NCI-H345 treated with DMSO at 0.1 percent for 48 hours (cell line): ENCODE measurements around the gene TSC22D1.
"Not testable (repeated sequence)": the region's sequence is repeated elsewhere in the genome, so short reads cannot be mapped to it uniquely, and the experiment has no call there.

Experiments used
- DNase-seq: peaks from one replicate; lab custom pipeline; 2025; ENCODE audit not compliant: unreplicated experiment; lab: John Stamatoyannopoulos, UW

TSC22D1 gene

DNA sequence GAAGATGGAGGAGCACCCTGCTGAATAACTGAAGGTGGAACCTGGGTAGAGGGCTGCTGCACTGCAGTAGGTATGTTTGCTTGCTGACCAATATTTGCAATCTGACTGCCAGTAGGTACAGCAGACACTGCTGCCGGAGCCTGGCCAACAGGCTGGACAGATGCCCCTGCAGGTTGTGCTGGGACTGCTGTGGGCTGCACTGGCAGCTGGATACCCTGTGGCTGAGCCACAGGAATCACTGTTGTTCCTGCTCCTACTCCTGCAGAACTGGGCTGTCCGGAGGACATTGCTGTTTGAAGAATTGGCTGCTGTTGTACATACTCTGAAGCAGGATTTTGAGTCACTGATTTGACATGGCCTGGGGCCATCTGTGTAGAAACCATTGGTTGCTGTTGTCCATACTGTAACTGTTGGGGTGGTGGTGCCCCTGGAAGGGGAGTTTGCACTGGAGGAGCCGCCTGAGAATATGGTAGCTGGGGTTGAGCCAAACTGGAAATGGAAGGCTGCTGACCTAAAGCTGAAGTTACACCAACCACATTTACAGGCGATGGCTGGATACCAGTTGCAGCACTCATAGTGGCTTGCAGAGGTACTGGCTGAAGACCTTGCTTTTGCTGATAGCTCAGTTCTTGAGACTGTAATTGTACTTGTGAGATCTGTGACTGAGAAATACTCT is 2.2 kb downstream of the TSC22D1 start:
- DNase-seq = no peak

DNA sequence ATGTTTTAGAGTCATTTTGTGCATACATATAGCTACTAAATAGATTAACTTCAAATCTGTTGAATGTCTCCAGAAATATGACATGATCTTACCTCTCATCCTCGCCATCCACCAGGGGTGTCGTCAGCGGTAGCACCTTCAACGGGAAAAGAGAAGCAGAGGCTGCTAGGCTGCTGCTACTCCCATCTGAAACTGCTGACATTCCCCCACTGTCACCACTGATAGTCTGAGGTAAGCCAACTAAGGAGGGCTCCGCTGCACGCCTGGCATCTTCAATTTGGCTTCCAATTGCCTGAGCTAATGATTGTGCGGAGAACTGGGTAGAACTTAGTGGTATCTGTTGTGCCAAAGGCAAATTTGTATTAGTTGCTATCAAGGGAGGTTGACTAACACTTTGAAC is 3.1 kb downstream of the TSC22D1 start:
- DNase-seq = no peak

DNA sequence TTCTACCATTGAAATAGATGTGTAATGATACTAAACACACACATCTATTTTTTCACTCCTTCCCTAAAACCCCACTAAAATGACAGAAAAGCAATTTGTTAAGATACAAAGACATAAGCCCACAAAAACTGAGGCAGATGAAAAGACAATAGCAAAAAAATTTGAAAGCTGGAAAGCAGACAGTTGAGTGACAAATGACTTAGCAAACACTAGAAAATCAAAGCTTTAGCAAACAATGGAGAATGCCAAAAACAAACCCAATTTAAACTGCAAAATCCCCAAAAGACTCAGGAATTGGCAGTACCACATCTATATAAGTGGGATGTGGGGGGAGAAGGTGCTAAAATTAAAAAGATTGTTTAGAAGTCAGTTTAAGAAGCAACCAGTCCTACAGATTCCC is 9.5 kb downstream of the TSC22D1 start:
- DNase-seq = no peak

DNA sequence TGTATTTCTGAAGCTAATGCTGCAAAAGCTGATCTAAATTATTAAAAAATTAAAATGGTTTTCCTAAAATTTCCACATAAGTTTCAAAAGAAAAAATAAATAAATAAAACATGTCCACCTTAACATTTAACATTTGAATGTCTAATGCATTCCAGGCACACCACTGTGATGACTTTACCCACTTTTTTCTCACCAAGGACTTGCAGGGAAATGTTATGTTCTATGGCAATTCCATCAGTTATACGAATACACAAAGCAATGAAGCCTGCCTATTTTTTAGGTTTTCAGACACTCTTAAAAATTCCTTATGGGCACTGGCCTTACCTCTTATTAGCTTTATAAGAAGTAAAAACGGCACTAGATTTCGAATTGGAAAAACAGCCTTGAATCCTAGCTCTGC is 10.2 kb downstream of the TSC22D1 start:
- no peak for DNase-seq

DNA sequence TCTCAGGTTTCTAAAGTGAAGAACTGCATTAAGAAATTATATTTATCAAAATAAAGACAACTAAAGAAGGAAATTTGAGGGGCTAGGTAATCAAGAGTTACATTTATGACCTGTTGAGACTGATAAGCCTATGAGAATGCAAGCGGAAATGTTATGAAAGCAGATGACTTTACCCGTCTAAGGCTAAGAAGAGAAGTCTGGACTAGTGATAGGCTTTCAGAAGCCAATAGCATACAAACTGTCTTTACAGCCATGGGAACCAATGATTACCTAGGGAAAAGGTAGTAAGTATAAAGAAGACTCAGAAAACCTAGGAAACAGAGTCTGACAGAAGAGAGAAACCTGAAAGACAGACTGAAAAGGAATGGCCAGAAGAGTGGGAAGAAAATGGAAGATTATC is 11.2 kb downstream of the TSC22D1 start:
- DNase-seq = no peak

DNA sequence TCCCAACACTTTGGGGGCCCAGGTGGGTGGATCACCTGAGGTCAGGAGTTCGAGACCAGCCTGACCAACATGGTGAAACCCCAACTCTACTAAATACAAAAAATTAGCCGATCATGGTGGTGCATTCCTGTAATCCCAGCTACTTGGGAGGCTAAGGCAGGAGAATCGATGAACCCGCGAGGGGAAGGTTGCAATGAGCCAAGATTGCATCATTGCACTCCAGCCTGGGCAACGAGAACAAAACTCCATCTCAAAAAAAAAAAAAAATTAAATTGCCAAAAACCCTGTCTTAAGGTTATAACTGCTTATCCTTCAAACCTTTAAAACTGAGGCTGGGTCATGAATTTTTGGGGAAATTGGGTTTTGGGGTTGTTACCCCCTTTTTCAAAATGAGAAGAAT is 13.3 kb downstream of the TSC22D1 start:
- not testable (repeated sequence) for DNase-seq

DNA sequence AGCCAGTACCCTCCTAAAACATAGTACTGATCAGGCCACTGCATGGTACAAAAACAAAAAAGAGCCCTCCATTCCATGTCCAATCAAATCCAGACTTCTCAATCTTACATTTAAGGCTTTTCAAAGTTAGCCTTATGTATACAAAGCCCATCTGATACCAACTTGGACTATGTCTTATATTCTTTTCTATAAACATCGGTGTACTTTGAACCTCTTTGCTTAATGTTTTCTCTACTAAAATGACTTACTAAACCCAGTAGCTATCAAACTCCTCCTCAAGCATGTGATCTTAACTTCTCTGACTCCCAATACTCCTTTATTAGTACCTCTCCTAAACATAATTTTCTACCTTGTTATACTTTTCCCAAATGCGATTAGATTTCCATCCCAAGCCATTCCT is 14.8 kb downstream of the TSC22D1 start:
- no peak for DNase-seq

DNA sequence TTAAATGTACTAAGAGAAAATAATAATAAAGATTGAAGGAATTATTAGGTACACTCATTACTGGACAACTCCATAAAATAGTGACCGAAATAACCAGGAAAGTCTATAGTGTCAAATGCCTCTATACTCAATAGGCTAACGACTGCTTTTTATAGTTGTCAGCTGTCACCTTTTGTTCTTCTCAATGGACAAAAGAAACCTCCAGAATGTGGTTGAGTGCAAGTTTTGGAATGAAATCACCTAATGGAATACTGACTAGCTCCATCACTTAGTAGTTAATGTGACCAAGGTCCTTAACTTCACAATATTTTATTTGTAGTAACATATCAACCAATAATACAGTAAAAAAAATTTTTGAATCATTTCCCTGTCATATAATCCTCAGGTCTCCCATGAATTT is 18.1 kb downstream of the TSC22D1 start:
- no peak for DNase-seq

DNA sequence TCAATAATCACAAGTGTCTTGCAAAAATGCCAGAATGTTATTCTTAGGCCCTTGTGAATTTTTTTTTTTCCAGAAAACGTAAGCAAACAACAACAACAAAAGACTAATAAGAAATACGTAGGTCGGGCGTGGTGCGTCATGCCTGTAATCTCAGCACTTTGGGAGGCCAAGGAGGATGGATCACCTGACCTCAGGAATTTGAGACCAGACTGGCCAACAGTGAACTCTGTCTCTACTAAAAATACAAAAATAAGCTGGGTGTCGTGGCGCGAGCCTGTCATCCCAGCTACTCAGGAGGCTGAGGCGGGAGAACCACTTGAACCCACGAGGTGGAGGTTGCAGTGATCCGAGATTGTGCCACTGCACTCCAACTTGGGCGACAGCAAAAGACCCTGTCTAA is 20.9 kb downstream of the TSC22D1 start:
- DNase-seq = no peak

DNA sequence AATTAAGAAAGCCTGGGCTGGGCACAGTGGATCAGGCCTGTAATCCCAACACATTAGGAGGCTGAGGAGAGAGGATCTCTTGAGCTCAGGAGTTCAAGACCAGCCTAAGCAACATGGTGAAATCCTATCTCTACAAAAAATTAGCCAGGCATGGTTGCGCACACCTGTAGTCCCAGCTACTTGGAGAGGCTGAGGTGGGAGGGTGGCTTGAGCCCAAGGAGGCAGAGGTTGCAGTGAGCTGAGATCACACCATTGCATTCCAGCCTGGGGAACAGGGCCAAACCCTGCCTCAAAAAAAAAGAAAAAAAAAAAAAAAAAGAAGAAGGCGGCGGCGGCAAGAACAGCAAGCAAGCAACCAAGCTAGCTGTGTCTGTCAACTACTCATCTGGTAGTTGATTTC is 26.7 kb downstream of the TSC22D1 start:
- no peak for DNase-seq

DNA sequence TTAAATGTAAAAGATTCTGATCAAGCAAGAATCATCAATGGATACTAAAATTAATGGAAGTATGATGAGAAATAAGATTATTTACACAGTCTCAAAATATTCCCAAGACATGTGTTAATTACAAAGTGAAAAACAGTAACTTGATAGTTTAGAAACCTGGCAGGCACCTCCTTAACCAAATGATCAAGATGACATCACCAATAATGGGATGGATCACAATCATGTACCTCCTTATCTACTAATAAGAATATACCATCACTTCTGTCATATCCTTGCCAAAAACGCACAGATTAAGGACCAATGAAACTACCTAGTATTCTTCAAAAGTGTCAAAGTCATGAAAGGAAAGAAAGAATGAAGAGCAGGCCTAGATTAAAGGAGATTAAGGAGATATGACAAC is 30.0 kb downstream of the TSC22D1 start:
- no peak for DNase-seq

DNA sequence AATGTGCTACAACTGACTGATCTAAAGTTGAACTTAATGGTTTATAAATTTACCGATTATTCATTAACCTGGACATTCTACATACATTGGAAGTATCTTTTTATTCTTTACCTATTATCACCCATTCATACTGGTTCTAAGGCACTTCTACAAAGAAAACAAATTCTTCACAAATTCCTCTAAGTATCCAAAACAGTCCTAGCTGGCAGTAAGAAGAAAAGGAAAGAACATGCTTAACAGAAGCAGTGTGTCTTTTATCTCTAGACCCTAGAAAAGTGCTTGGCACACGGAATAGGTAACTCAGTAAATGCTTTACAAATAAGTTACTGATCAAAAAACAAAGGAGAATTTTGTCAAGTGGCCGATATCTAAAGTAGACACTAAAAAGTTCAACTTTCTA is 32.8 kb downstream of the TSC22D1 start:
- no peak for DNase-seq

DNA sequence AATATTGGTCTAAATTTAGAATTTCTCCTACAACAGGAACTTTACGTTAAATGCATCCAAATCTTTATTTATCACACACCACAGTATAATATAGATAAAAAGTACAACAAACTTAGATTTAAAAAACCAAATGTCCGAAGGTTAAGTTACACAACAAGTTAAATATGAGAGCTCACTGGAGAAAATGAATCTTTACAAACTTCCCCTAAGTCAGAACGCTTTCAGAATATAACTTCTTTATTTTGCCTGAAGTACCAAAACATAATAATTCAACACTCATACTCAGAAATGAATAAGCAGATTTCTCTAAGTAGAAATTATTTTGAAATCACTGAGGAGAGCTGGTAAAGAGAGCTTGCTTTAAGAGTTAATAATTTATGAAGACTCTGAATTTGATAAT is 33.8 kb downstream of the TSC22D1 start:
- DNase-seq = no peak

DNA sequence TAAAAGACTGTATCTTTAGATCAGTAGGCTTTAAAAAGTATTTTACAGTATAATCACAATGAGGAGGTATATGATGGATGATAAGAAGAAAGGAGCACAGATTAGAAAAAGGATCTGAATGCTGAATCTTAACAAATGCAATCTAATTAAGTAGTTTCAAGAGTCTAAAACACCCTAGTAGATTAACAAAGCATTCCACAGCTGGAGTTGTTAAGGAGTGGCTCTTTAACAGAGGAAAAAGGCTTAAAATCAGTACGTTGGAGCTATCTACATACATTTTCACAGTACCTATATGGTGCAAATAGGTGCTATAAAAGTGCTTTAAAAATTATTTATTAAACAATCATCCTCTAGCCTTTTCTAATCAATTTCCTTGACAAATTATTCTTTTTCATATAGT is 34.5 kb downstream of the TSC22D1 start:
- no peak for DNase-seq

DNA sequence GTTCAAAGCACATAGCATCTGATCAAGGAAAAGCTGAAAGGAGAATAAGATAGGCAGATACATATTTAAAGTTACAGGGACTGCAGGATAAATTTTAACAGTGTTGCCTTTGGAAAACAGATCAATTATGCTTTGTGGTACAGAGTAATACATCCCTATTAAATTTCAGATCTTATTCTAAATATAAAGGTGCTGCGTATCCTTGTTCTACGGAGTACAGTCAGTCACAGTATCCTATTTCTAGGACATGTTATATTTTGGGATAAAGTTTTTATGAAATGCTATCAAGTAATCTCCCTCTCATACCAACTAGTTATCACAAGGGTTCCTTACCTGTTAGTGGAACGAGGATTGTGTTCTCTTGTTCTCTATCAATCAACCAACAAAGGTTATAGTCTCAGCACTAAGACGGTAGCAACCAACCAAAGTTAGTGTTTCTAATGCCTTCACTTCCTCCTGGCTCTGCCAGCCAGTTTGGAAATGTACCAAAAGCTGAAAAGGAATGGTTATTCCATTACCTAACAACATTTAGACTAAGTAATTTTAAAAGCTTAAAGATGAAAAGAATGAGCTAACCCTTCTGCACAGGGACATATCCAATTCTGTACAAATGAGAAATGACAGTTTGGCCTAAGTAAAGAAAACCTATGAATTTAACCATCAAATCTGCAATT is 35.2 kb downstream of the TSC22D1 start:
- no peak for DNase-seq

DNA sequence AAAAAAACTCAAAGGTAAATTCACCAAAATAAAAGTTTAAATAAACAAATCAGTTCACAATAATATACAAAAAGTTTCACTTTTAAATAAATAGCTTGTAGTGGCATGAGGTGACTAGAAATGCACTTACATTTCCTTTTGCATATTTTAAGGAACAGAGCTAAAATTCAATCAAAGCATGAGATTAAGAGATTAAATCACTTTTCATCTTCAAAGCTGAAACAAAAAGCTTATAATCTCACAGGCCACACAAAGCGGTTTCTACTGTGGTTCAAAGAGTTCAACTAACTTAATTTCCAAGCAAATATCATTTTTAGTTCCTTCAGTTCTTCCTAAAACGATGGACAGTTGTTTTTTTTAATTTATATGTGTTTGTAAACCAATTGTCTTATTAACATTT is 38.9 kb downstream of the TSC22D1 start:
- no peak for DNase-seq

DNA sequence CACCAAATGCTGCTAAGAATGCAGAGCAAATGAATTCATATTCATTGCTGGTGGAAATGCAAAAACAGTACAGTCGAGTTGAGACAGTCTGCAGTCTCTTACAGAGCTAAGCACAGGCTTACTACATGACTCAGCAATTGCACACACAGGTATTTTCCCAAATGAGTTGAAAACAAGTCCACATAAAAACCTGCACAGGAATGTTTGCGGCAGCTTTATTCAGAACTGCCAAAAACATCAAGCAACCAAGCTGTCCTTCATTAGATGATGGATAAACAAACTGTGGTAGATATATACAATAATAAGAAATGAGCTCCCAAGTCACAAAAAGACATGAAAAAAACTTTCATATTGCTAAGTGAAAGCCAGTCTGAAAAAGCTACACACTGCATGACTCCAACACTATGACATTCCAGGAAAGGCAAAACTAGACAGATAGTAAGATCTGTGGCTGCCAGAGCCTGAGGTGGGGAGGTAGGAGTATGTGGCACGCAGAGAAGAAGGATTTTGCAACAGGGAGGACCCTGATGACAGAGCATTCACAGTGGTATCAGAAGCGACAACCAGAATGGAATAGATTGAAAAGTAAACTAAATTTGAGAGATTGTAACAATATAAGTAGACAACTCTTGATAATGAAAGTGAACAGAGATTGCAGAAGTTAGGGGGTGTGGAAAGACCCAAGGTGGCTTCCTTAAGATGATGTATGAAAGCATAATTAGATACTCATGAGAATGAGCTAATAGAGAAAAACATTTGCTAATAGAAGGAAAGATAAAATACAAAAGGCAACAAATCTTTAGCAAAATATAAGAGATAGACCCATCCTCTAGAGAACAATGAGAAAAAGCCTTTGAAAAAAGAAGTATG is 52.7 kb downstream of the TSC22D1 start:
- DNase-seq = no peak

DNA sequence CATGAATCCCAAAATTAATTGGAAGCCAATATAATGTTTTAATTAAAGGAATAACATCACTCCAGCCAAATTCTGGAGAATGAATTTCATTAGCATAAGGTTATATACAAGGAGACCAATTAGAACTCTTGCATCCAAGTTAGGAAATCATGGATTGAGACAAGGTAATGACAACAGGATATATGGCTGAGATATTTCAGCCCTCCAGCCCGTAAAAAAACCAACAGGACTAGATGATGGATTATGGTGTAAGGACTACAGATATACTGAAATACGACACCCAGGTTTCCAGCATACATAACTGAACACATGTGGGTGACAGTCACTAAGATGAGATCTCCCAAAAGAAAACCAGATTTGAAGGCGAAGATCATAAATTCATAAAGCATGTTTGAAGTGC is 56.5 kb downstream of the TSC22D1 start:
- DNase-seq = no peak

DNA sequence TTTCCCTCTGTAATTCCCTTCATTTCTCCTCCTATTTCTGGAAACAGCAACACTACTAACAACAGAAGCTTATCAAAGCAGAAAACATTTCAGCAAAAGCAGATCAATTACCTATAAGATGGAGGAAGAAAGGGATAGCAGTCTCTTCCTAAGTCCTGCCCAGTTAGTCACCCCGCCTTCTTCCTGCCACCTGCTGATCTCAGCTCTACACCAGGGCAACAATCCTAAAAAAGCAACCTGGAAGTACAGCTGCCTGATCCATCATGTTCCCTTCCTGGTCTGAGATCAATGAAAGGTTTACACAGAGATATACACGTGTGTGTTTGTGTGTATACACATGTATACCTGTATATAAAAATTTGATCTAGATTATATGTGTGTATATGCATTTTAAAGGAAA is 59.4 kb downstream of the TSC22D1 start:
- no peak for DNase-seq

DNA sequence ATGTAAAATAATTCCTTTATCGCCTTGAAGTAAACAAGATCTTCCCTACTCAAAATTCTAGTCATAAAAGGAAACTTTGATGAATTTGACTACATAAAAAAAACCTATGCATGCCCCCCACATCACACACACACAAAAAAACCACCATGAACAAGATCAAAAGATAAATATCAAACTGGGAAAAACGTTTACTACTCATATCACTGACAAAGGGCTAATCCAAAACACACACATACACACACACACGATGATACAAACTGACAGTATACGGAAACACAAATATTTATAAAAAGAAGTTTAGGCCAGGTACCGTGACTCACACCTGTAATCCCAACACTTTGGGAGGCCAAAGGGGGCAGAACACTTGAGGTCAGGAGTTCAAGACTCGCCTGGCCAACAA is 61.9 kb downstream of the TSC22D1 start:
- no peak for DNase-seq

DNA sequence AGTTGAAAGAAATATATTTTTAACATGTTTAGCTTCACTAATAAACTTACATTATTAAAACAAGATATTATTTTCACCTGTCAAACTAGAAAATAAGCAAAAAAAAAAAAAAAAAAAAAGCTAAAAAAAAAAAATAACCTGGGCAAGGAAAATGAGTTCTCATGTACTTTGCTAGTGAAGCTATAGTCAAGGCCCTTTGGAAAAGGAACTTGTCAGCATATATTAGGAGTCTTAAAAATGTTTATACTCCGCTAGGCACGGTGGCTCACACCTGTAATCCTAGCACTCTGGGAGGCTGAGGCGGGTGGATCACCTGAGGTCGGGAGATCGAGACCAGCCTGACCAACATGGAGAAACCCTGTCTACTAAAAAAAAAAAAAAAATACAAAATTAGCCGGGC is 66.3 kb downstream of the TSC22D1 start:
- DNase-seq = not testable (repeated sequence)

DNA sequence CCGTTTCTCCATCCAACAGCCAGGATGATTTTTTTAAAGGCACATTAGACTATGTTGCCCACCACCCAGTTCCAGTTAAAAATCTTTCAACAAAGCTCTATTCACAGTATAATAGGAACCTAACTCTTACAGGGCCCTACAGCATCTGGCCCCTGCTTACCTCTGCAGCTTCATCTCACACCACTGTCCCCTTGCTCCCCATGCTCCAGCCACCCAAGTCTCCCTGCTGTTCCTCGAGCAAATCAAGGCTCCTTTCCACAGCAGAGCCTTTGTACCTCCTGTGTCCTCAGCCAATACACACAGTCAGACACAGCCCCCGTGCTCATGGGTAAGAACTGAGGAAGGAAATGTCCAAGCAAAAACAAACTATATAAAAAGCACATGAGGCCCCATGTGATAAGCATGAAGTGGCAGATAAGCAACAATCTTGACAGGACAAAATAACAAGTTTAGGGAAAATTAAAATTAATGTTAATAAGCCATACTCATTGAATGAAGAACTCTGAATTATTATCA is 67.5 kb downstream of the TSC22D1 start:
- no peak for DNase-seq
